Measurements from ENCODE around the gene WDR12.
"Not testable (repeated sequence)": the region's sequence is repeated elsewhere in the genome, so short reads cannot be mapped to it uniquely, and the experiment has no call there.

Gene WDR12

GRCh38 chr2:202911512-202912341 lies at the start of gene WDR12, which contains the start of gene CARF:
WDR12 (minus strand) TSS chr2:202911673; CDS start chr2:202911476, 197 bp downstream.
CARF (plus strand) TSS chr2:202912275; CDS start chr2:202941903, 29,628 bp downstream.
- peak; percentile 92 for DNase-seq

GRCh38 chr2:202960524-202960923 lies 49.1 kb upstream of the WDR12 start:
- no peak for DNase-seq

- no peak for DNase-seq
These were observed 39.1 kb upstream of the WDR12 start for GRCh38 chr2:202950592-202950991.

GRCh38 chr2:202949333-202949732 lies 37.9 kb upstream of the WDR12 start:
- not testable (repeated sequence) for DNase-seq

GRCh38 chr2:202945497-202945896 lies 34.0 kb upstream of the WDR12 start:
- DNase-seq = no peak

- no peak for DNase-seq
These were observed 33.3 kb upstream of the WDR12 start for GRCh38 chr2:202944816-202945215.

- no peak for DNase-seq
These were observed 32.9 kb upstream of the WDR12 start for GRCh38 chr2:202944408-202944807.

- DNase-seq = no peak
These were observed 30.3 kb upstream of the WDR12 start for GRCh38 chr2:202941771-202942170.

GRCh38 chr2:202938960-202939359 lies 27.5 kb upstream of the WDR12 start:
- DNase-seq = no peak

GRCh38 chr2:202934456-202934855 lies 23.0 kb upstream of the WDR12 start:
- DNase-seq = no peak

GRCh38 chr2:202933958-202934357 lies 22.5 kb upstream of the WDR12 start:
- no peak for DNase-seq

- DNase-seq = no peak
These were observed 21.7 kb upstream of the WDR12 start for GRCh38 chr2:202933139-202933510.

GRCh38 chr2:202932425-202933138 lies 21.1 kb upstream of the WDR12 start:
- no peak for DNase-seq

- no peak for DNase-seq
These were observed 7.4 kb upstream of the WDR12 start for GRCh38 chr2:202918860-202919259.

- DNase-seq = peak; percentile 22
These were observed 1.1 kb upstream of the WDR12 start for GRCh38 chr2:202912342-202913201.

GRCh38 chr2:202911203-202911511 lies 316 bp downstream of the WDR12 start:
- no peak for DNase-seq

- DNase-seq = no peak
These were observed 775 bp downstream of the WDR12 start for GRCh38 chr2:202910698-202911097.

- not testable (repeated sequence) for DNase-seq
These were observed 1.2 kb downstream of the WDR12 start for GRCh38 chr2:202910250-202910649.

GRCh38 chr2:202909394-202910192 lies 1.9 kb downstream of the WDR12 start:
- no peak for DNase-seq

GRCh38 chr2:202908186-202908585 lies 3.3 kb downstream of the WDR12 start:
- no peak for DNase-seq

GRCh38 chr2:202905507-202905906 lies 6.0 kb downstream of the WDR12 start:
- DNase-seq = not testable (repeated sequence)

GRCh38 chr2:202885190-202885589 lies 26.3 kb downstream of the WDR12 start:
- no peak for DNase-seq
